Measurements from ENCODE around the gene NFIA.

Gene NFIA

GRCh38 chr1:61315011-61315410 lies 232.7 kb downstream of the NFIA start:
- no peak overlapping the region for H3K4me3 ChIP-seq (replicated peaks in 1 of 2; ENCODE audit: low read depth in 2 of 2, low read length in 2 of 2)
- no peak for TF ChIP-seq CTCF (IDR thresholded peaks at IDR 0.05; ENCODE audit: low read depth, low read length)
- no peak for DNase-seq (ENCODE audit: low read depth in 2 of 2)

DNA sequence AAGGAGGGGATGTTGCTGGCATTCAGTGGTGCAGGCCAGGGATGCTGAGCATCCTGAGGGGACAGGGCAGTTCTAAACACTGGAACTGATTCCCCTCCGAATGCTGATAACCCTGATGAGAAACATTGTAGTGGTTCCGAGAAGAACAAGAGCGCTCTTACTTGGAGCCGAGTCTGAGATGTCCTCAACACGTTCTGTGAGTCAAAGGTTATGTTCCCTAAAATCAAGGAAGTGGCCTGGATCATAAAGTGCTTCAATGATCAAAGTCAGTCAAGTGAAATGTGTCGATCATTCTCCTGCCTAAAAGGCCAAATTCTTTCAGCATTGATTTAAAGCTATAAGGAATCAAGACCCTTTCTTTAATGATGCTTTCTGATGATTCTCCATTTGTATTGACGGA lies 234.1 kb downstream of the NFIA start:
- DNase-seq (ENCODE audit: low read depth in 2 of 2): no peak
- TF ChIP-seq CTCF (IDR thresholded peaks at IDR 0.05; ENCODE audit: low read depth, low read length): no peak
- no peak overlapping the region for H3K4me3 ChIP-seq (replicated peaks in 1 of 2; ENCODE audit: low read depth in 2 of 2, low read length in 2 of 2)

DNA sequence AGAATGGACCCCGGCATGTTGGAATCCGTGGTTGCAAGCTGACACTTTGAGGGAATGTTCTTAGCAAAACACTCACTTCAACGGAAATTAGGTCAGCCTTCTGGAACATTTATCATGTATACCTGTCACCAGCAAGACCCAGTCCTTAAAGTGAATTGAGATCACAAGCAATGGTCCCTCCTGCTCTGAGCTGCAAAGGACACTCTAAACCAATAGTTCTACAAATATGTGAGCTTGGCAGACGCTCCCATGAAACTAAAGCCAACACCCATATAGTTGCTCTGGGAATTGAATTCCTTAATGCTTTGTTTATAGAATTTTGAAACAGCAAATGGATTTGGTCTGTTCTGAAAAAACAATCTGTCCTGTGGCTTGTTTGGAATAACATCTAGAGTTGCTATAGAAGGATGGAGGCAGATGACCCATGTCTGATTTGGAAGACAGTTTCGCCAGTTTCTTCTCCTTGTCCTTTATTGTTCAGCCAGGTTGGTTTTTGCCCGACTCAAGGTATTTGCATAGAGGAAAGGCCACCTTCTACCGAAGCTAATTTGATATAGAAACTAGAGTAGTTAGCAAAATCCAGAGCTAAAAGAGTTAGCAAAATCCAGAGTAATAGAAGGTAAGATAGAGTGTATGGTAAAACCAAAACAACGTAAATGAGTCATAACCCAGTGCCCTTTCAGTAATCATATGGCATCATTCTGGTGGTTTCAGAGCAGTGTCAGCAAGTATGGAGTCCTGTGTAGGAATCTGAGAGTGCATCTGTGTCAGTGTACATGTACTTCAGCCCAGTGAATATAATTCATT lies 236.2 kb downstream of the NFIA start:
- peak; percentile 92 to 95 for DNase-seq (ENCODE audit: low read depth in 2 of 2)
- no peak for TF ChIP-seq CTCF (IDR thresholded peaks at IDR 0.05; ENCODE audit: low read depth, low read length)
- peak overlapping the region in 1 of 2 donors; percentile 2 for H3K4me3 ChIP-seq (replicated peaks in 1 of 2; ENCODE audit: low read depth in 2 of 2, low read length in 2 of 2)

GRCh38 chr1:61320575-61320974 lies 238.2 kb downstream of the NFIA start:
- DNase-seq (ENCODE audit: low read depth in 2 of 2): no peak
- no peak overlapping the region for H3K4me3 ChIP-seq (replicated peaks in 1 of 2; ENCODE audit: low read depth in 2 of 2, low read length in 2 of 2)
- no peak for TF ChIP-seq CTCF (IDR thresholded peaks at IDR 0.05; ENCODE audit: low read depth, low read length)

DNA sequence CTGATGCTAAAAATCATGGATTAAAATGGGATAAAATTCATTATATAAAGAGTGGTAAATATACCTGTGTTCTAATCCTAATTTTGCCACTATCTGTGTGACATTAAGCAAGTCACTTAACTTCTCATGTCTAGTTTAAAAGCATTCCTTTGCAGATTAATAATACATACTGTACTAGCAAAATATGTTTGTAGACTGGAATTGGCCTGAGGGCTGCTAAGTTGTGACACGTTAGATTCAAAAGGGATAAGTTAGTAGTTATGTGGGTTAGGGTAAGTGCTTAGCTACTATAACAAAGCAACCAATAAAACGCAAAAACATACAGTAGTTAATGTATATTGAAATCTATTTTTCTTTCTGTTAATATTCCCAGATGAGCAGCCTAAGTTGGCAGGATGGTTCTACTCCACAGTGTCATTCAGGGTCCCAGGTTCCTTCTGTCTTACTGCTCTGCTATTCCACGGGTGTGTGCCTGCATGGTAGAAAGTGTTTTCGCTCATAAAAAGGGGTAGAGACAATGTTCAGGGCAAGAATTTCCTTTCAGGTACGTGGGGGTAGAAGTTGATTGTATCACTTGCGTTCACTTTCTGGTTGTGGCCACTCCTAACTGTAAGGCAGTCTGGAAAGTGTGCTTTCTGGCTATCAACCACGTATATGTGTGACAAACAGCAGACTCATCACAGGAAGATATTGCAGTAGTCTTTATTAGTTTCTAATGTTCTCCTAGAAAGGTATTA lies 239.8 kb downstream of the NFIA start:
- TF ChIP-seq CTCF (IDR thresholded peaks at IDR 0.05; ENCODE audit: low read depth, low read length): no peak
- no peak overlapping the region for H3K4me3 ChIP-seq (replicated peaks in 1 of 2; ENCODE audit: low read depth in 2 of 2, low read length in 2 of 2)
- no peak for DNase-seq (ENCODE audit: low read depth in 2 of 2)

- H3K4me3 ChIP-seq (replicated peaks in 1 of 2; ENCODE audit: low read depth in 2 of 2, low read length in 2 of 2): no peak overlapping the region
- no peak for TF ChIP-seq CTCF (IDR thresholded peaks at IDR 0.05; ENCODE audit: low read depth, low read length)
- peak in 1 of 2 donors; percentile 44 for DNase-seq (ENCODE audit: low read depth in 2 of 2)
Observed at GRCh38 chr1:61322769-61323168, 240.4 kb downstream of the NFIA start.
